K562 (cell line): ENCODE measurements around the gene EVPL. TPM values are rescaled to one million over a fixed set of nuclear protein-coding genes. Genes with fewer than 3 reads are reported as not detected.

ENCODE experiments used
- ADNP ChIP-seq: fragments of 200-800 bp; sonication (Bioruptor generic); IDR thresholded peaks from 2 replicates; pipeline ENCODE4 v1.6.1; 2016; ENCODE audit warnings: missing genetic modification characterization, missing compliant biosample characterization
- CEBPB ChIP-seq: fragments of 450-650 bp; IDR thresholded peaks from 2 replicates; pipeline ENCODE4 v1.6.1; 2016; ENCODE audit warnings: missing genetic modification characterization, missing compliant biosample characterization
- CEBPG ChIP-seq, 3 experiments: fragments of 200-800 bp in 1 of 3; sonication (Bioruptor generic) in 1 of 3; sonication (generic) in 1 of 3; formaldehyde crosslinking in 1 of 3; IDR thresholded peaks in 2 of 3; conservative IDR thresholded peaks in 1 of 3; 2 replicates each; pipeline versions ENCODE4 v1.6.1 to v1.8.0; 2016 to 2022; ENCODE audit warnings: missing compliant biosample characterization in 2 of 3, missing genetic modification characterization in 2 of 3, mild to moderate bottlenecking in 1 of 3, missing genetic modification reagents in 1 of 3
- CREM ChIP-seq: IDR thresholded peaks from 2 replicates; pipeline ENCODE4 v1.6.1; 2014; ENCODE audit warnings: antibody characterized with exemption, low read depth
- LEF1 ChIP-seq: fragments of 450-650 bp; IDR thresholded peaks from 2 replicates; pipeline ENCODE4 v1.6.1; 2016; ENCODE audit warnings: mild to moderate bottlenecking
- NFIC ChIP-seq: fragments of 450-650 bp; IDR thresholded peaks from 2 replicates; pipeline ENCODE4 v1.6.1; 2017; ENCODE audit warnings: mild to moderate bottlenecking, inconsistent platforms
- RBM25 ChIP-seq: fragments of 200-400 bp; formaldehyde crosslinking; IDR thresholded peaks from 2 replicates; pipeline ENCODE4 v1.6.1; 2018; ENCODE audit warnings: low read length, low read depth, moderate library complexity; ENCODE audit not compliant: severe bottlenecking
- TAL1 ChIP-seq: fragments of 450-650 bp; IDR thresholded peaks from 2 replicates; pipeline ENCODE4 v1.6.1; 2016; ENCODE audit warnings: mild to moderate bottlenecking
- ZFPM2 ChIP-seq: fragments of 250-450 bp; sonication (Bioruptor Pico); IDR thresholded peaks from 2 replicates; pipeline ENCODE4 v1.5.1; 2022; ENCODE audit warnings: mild to moderate bottlenecking
- ZNF121 ChIP-seq: sonication (generic); formaldehyde crosslinking; conservative IDR thresholded peaks from 2 replicates; pipeline ENCODE4 v1.8.0; 2022; ENCODE audit warnings: missing genetic modification reagents
- ZNF239 ChIP-seq: fragments of 250-450 bp; sonication (Bioruptor Pico); IDR thresholded peaks from 2 replicates; pipeline ENCODE4 v1.4.0; 2020; ENCODE audit warnings: mild to moderate bottlenecking
- polyA plus RNA-seq, 8 experiments: library from polyadenylated mRNA; depleted of rRNA in 4 of 8; stranded (reverse) in 5 of 8; unstranded in 3 of 8; fragments of >200 nt; fragmentation: Nextera tagmentation in 2 of 8; fragmentation: Illumina TruSeq in 1 of 8; extraction: Ambion mirVana in 2 of 8; extraction: Trizol in 1 of 8; gene quantifications; 2 replicates each; pipeline versions ENCODE4 v1.2.1 to v1.2.3, GENCODE V29; 2011 to 2014; ENCODE audit warnings: inconsistent platforms in 1 of 8, missing spikeins in 1 of 8
- total RNA-seq, 7 experiments: library from RNA; depleted of rRNA in 6 of 7; stranded (reverse); fragments of >200 nt in 6 of 7; fragmentation: Illumina TruSeq in 2 of 7; extraction: Trizol in 2 of 7; gene quantifications; 2 replicates each; pipeline versions ENCODE4 v1.2.1 to v1.2.3, GENCODE V29; 2011 to 2021; ENCODE audit warnings: low replicate concordance in 1 of 7
- TF ChIP-seq, protein P1 (sequence below): sonication (generic); formaldehyde crosslinking; IDR thresholded peaks from 2 replicates; pipeline ENCODE4 v1.8.1; 2022; ENCODE audit warnings: missing genetic modification reagents
- TF ChIP-seq, protein P2 (sequence below): IDR thresholded peaks from 2 replicates; pipeline ENCODE4 v1.6.1; 2014; ENCODE audit warnings: antibody characterized with exemption
- TF ChIP-seq, protein P3 (sequence below): fragments of 450-650 bp; formaldehyde crosslinking; conservative IDR thresholded peaks from 2 replicates; pipeline ENCODE4 v1.4.0; 2022; ENCODE audit warnings: mild to moderate bottlenecking, missing genetic modification characterization
- TF ChIP-seq, protein P4 (sequence below): fragments of 250-450 bp; sonication (Bioruptor Pico); IDR thresholded peaks from 2 replicates; pipeline ENCODE4 v1.4.0; 2020; ENCODE audit warnings: mild to moderate bottlenecking, moderate library complexity
- TF ChIP-seq, protein P5 (sequence below): fragments of 150-350 bp; IDR thresholded peaks from 2 replicates; pipeline ENCODE4 v1.6.1; 2014; ENCODE audit warnings: low read depth, mild to moderate bottlenecking, low read length, borderline replicate concordance

Gene EVPL
- total and polyA plus RNA-seq, 9 of the 15 experiments (the other 6 are each of a cell fraction or from before 2014, with no cell fraction given): 0.08 to 0.18 (median 0.16) TPM; not detected in 5

DNA sequence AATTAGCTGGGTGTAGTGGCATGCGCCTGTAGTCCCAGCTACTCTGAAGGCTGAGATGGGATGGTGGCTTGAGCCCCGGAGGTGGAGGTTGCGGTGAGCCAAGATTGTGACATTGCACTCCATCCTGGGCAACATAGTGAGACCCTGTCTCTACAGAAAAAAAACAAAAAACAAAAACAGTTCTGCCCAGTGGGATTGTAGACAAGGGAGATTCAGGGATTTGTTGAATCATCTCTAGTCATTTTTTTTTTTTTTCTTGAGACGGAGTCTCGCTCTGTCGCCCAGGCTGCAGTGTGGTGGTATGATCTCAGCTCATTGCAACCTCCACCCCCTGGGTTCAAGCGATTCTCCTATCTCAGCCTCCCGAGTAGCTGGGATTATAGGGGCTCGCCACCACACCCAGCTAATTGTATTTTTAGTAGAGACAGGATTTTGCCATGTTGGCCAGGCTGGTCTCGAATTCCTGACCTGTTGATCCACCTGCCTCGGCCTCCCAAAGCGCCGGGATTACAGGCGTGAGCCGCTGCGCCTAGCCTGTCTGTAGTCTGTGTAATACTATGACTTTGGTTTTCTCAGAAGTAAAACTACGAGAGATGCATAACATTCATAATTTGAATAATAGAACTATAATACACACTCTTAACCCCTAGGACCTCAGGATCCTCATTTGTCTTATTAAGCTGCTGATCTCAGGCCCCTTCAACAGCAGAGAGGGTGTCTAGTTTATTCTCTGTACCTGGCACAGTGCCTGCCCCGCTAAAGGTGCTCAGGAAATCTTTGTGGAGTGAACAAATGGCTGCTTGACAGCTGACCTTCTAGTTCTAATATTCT is 46.7 kb downstream of the EVPL start (continued):
- TF ChIP-seq LEF1 (peak; percentile 13; the same call in 1 of the 2 replicates), CEBPG (CRISPR knock-in tag; IDR thresholded peaks at IDR 0.05) (peak; percentile 21; the same call in 1 of the 2 replicates), CEBPG (tag; conservative IDR thresholded peaks at IDR 0.05 in 1 of 2, IDR thresholded peaks at IDR 0.05 in 1 of 2) (no peak; a peak in 1 of 4 replicates), ZNF239 (CRISPR knock-in tag) (no peak), ADNP (tag) (no peak), RBM25 (peak; percentile 83), NFIC (peak; percentile 39), ZNF121 (peak; percentile 98), CREM (no peak), CEBPB (tag) (peak; percentile 51), TAL1 (0 out of 2 replicates have a peak, but pooled peaks have one; percentile 0), ZFPM2 (no peak)
- TF ChIP-seq, protein P1, sequence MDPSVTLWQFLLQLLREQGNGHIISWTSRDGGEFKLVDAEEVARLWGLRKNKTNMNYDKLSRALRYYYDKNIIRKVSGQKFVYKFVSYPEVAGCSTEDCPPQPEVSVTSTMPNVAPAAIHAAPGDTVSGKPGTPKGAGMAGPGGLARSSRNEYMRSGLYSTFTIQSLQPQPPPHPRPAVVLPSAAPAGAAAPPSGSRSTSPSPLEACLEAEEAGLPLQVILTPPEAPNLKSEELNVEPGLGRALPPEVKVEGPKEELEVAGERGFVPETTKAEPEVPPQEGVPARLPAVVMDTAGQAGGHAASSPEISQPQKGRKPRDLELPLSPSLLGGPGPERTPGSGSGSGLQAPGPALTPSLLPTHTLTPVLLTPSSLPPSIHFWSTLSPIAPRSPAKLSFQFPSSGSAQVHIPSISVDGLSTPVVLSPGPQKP (CRISPR knock-in tag): no peak
- TF ChIP-seq, protein P2, sequence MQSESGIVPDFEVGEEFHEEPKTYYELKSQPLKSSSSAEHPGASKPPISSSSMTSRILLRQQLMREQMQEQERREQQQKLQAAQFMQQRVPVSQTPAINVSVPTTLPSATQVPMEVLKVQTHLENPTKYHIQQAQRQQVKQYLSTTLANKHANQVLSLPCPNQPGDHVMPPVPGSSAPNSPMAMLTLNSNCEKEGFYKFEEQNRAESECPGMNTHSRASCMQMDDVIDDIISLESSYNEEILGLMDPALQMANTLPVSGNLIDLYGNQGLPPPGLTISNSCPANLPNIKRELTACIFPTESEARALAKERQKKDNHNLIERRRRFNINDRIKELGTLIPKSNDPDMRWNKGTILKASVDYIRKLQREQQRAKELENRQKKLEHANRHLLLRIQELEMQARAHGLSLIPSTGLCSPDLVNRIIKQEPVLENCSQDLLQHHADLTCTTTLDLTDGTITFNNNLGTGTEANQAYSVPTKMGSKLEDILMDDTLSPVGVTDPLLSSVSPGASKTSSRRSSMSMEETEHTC: no peak
- TF ChIP-seq, protein P3, sequence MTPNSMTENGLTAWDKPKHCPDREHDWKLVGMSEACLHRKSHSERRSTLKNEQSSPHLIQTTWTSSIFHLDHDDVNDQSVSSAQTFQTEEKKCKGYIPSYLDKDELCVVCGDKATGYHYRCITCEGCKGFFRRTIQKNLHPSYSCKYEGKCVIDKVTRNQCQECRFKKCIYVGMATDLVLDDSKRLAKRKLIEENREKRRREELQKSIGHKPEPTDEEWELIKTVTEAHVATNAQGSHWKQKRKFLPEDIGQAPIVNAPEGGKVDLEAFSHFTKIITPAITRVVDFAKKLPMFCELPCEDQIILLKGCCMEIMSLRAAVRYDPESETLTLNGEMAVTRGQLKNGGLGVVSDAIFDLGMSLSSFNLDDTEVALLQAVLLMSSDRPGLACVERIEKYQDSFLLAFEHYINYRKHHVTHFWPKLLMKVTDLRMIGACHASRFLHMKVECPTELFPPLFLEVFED (CRISPR knock-in tag): no peak
- TF ChIP-seq, protein P4, sequence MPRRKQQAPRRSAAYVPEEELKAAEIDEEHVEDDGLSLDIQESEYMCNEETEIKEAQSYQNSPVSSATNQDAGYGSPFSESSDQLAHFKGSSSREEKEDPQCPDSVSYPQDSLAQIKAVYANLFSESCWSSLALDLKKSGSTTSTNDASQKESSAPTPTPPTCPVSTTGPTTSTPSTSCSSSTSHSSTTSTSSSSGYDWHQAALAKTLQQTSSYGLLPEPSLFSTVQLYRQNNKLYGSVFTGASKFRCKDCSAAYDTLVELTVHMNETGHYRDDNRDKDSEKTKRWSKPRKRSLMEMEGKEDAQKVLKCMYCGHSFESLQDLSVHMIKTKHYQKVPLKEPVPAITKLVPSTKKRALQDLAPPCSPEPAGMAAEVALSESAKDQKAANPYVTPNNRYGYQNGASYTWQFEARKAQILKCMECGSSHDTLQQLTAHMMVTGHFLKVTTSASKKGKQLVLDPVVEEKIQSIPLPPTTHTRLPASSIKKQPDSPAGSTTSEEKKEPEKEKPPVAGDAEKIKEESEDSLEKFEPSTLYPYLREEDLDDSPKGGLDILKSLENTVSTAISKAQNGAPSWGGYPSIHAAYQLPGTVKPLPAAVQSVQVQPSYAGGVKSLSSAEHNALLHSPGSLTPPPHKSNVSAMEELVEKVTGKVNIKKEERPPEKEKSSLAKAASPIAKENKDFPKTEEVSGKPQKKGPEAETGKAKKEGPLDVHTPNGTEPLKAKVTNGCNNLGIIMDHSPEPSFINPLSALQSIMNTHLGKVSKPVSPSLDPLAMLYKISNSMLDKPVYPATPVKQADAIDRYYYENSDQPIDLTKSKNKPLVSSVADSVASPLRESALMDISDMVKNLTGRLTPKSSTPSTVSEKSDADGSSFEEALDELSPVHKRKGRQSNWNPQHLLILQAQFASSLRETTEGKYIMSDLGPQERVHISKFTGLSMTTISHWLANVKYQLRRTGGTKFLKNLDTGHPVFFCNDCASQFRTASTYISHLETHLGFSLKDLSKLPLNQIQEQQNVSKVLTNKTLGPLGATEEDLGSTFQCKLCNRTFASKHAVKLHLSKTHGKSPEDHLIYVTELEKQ (CRISPR knock-in tag): no peak
- TF ChIP-seq, protein P5, sequence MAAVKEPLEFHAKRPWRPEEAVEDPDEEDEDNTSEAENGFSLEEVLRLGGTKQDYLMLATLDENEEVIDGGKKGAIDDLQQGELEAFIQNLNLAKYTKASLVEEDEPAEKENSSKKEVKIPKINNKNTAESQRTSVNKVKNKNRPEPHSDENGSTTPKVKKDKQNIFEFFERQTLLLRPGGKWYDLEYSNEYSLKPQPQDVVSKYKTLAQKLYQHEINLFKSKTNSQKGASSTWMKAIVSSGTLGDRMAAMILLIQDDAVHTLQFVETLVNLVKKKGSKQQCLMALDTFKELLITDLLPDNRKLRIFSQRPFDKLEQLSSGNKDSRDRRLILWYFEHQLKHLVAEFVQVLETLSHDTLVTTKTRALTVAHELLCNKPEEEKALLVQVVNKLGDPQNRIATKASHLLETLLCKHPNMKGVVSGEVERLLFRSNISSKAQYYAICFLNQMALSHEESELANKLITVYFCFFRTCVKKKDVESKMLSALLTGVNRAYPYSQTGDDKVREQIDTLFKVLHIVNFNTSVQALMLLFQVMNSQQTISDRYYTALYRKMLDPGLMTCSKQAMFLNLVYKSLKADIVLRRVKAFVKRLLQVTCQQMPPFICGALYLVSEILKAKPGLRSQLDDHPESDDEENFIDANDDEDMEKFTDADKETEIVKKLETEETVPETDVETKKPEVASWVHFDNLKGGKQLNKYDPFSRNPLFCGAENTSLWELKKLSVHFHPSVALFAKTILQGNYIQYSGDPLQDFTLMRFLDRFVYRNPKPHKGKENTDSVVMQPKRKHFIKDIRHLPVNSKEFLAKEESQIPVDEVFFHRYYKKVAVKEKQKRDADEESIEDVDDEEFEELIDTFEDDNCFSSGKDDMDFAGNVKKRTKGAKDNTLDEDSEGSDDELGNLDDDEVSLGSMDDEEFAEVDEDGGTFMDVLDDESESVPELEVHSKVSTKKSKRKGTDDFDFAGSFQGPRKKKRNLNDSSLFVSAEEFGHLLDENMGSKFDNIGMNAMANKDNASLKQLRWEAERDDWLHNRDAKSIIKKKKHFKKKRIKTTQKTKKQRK: no peak
